IPS-18a (cell line): Measurements from ENCODE around the gene SERPINB6.
"Not testable (repeated sequence)": the region's sequence is repeated elsewhere in the genome, so short reads cannot be mapped to it uniquely, and the experiment has no call there.

Experiments
- H3K27ac ChIP-seq: one replicate; pipeline ENCODE4 v1.5.1; 2013; ENCODE audit warnings: low read length
- H3K27me3 ChIP-seq: one replicate; pipeline ENCODE4 v1.6.1; 2013; ENCODE audit warnings: mild to moderate bottlenecking, low read length; ENCODE audit not compliant: control insufficient read depth, insufficient read depth
- H3K36me3 ChIP-seq: one replicate; pipeline ENCODE4 v1.6.1; 2013; ENCODE audit warnings: low read depth, low read length; ENCODE audit not compliant: control insufficient read depth
- H3K4me1 ChIP-seq: one replicate; pipeline ENCODE4 v1.6.1; 2013; ENCODE audit warnings: low read depth, low read length; ENCODE audit not compliant: control insufficient read depth
- H3K4me3 ChIP-seq: one replicate; pipeline ENCODE4 v1.5.1; 2013; ENCODE audit warnings: low read length
- H3K9ac ChIP-seq: one replicate; pipeline ENCODE4 v1.6.1; 2013; ENCODE audit warnings: mild to moderate bottlenecking, low read length, moderate library complexity
- H3K9me3 ChIP-seq: one replicate; pipeline ENCODE4 v1.6.1; 2013; ENCODE audit warnings: low read depth, low read length; ENCODE audit not compliant: control insufficient read depth

Gene SERPINB6

GRCh38 chr6:2913621-2914317 lies 57.6 kb downstream of the SERPINB6 start:
- Histone ChIP-seq H3K4me1 (peaks cover 28% of the 10 kb centered on the region), H3K27me3 (no peaks in the 10 kb centered on the region), H3K9me3 (no peaks in the 10 kb centered on the region), H3K4me3 (no peak overlapping the region), H3K36me3 (no peaks in the 10 kb centered on the region), H3K27ac (no peak overlapping the region), H3K9ac (no peak overlapping the region)

GRCh38 chr6:2911171-2911570 lies 60.2 kb downstream of the SERPINB6 start:
- peaks cover 20% of the 10 kb centered on the region for H3K4me1 ChIP-seq
- H3K36me3 ChIP-seq, result no peaks in the 10 kb centered on the region
- H3K9ac ChIP-seq, result no peak overlapping the region
- no peak overlapping the region for H3K4me3 ChIP-seq
- no peaks in the 10 kb centered on the region for H3K9me3 ChIP-seq
- H3K27ac ChIP-seq, result no peak overlapping the region
- no peaks in the 10 kb centered on the region for H3K27me3 ChIP-seq

GRCh38 chr6:2909718-2910117 lies 61.6 kb downstream of the SERPINB6 start:
- H3K27me3 ChIP-seq, result no peaks in the 10 kb centered on the region
- H3K9ac ChIP-seq, result peak overlapping the region; percentile 21
- no peak overlapping the region for H3K27ac ChIP-seq
- no peaks in the 10 kb centered on the region for H3K9me3 ChIP-seq
- no peak overlapping the region for H3K4me3 ChIP-seq
- H3K4me1 ChIP-seq, result peaks cover 18% of the 10 kb centered on the region
- H3K36me3 ChIP-seq, result no peaks in the 10 kb centered on the region

- Histone ChIP-seq H3K4me1 (peaks cover 18% of the 10 kb centered on the region), H3K9ac (peak overlapping the region; percentile 21)
- not testable (repeated sequence) for H3K36me3 ChIP-seq, H3K27ac ChIP-seq, H3K27me3 ChIP-seq, H3K4me3 ChIP-seq, H3K9me3 ChIP-seq
Measured at GRCh38 chr6:2909051-2909606, 62.2 kb downstream of the SERPINB6 start.

GRCh38 chr6:2908516-2908915 lies 62.9 kb downstream of the SERPINB6 start:
- H3K36me3 ChIP-seq, H3K4me3 ChIP-seq, H3K27ac ChIP-seq, H3K9ac ChIP-seq, H3K9me3 ChIP-seq, H3K27me3 ChIP-seq: not testable (repeated sequence)
- H3K4me1 ChIP-seq, result peaks cover 18% of the 10 kb centered on the region

- H3K4me3 ChIP-seq, result peak overlapping the region; percentile 71
- H3K27ac ChIP-seq, H3K9me3 ChIP-seq, H3K4me1 ChIP-seq: not testable (repeated sequence)
- H3K36me3 ChIP-seq, result peaks cover 16% of the 10 kb centered on the region
- H3K9ac ChIP-seq, result peak overlapping the region; percentile 44
- H3K27me3 ChIP-seq, result peaks cover 13% of the 10 kb centered on the region
Measured at GRCh38 chr6:2903411-2904185, 67.8 kb downstream of the SERPINB6 start.

- not testable (repeated sequence) for H3K4me1 ChIP-seq, H3K9ac ChIP-seq, H3K9me3 ChIP-seq, H3K27ac ChIP-seq
- H3K4me3 ChIP-seq, result peak overlapping the region; percentile 71
- peaks cover 13% of the 10 kb centered on the region for H3K27me3 ChIP-seq
- peaks cover 16% of the 10 kb centered on the region for H3K36me3 ChIP-seq
Measured at GRCh38 chr6:2901645-2902502, 69.5 kb downstream of the SERPINB6 start.

GRCh38 chr6:2900821-2901644 lies 70.3 kb downstream of the SERPINB6 start:
- H3K27ac ChIP-seq, result no peak overlapping the region
- H3K4me3 ChIP-seq, result no peak overlapping the region
- peaks cover 19% of the 10 kb centered on the region for H3K36me3 ChIP-seq
- H3K4me1 ChIP-seq, result peaks cover 4% of the 10 kb centered on the region
- H3K9ac ChIP-seq, result no peak overlapping the region
- no peaks in the 10 kb centered on the region for H3K9me3 ChIP-seq
- H3K27me3 ChIP-seq, result peaks cover 13% of the 10 kb centered on the region

GRCh38 chr6:2900221-2900807 lies 71.1 kb downstream of the SERPINB6 start:
- no peak overlapping the region for H3K27ac ChIP-seq
- no peaks in the 10 kb centered on the region for H3K9me3 ChIP-seq
- peaks cover 4% of the 10 kb centered on the region for H3K4me1 ChIP-seq
- peaks cover 13% of the 10 kb centered on the region for H3K27me3 ChIP-seq
- peaks cover 23% of the 10 kb centered on the region for H3K36me3 ChIP-seq
- no peak overlapping the region for H3K4me3 ChIP-seq
- H3K9ac ChIP-seq, result no peak overlapping the region

- Histone ChIP-seq H3K9me3 (no peaks in the 10 kb centered on the region), H3K9ac (no peak overlapping the region), H3K27ac (no peak overlapping the region), H3K36me3 (peaks cover 29% of the 10 kb centered on the region), H3K4me1 (peaks cover 4% of the 10 kb centered on the region), H3K27me3 (peaks cover 13% of the 10 kb centered on the region), H3K4me3 (no peak overlapping the region)
Measured at GRCh38 chr6:2899596-2899995, 71.8 kb downstream of the SERPINB6 start.
